GM12864 (cell line): Measurements from ENCODE around the gene TTC24.
"Not testable (repeated sequence)": the region's sequence is repeated elsewhere in the genome, so short reads cannot be mapped to it uniquely, and the experiment has no call there.

Experiments used
- DNase-seq: peaks from one replicate; pipeline ENCODE4 v3.0.0-alpha.2; 2011; ENCODE audit warnings: low read depth
- H3K4me3 ChIP-seq: 2 replicates; pipeline ENCODE4 v1.5.1; 2011; ENCODE audit warnings: mild to moderate bottlenecking, low read depth, low read length, control low read depth
- CTCF ChIP-seq: IDR thresholded peaks from 2 replicates; pipeline ENCODE4 v1.5.1; 2011; ENCODE audit warnings: low read depth, mild to moderate bottlenecking, moderate library complexity, low read length, control low read depth, inconsistent platforms; ENCODE audit errors: missing control alignments

Gene TTC24

GRCh38 chr1:156549390-156549789, 30.1 kb upstream of the TTC24 start:
- H3K4me3 ChIP-seq: no peak overlapping the region
- no peak for TF ChIP-seq CTCF
- DNase-seq: no peak

GRCh38 chr1:156549831-156550230, 29.7 kb upstream of the TTC24 start:
- no peak for DNase-seq
- no peak for TF ChIP-seq CTCF
- H3K4me3 ChIP-seq: no peak overlapping the region

- no peak overlapping the region for H3K4me3 ChIP-seq
- no peak for DNase-seq
- no peak for TF ChIP-seq CTCF
Observed at GRCh38 chr1:156550346-156550745, 29.2 kb upstream of the TTC24 start.

GRCh38 chr1:156551066-156551643, 28.4 kb upstream of the TTC24 start:
- H3K4me3 ChIP-seq: no peak overlapping the region
- no peak for TF ChIP-seq CTCF
- no peak for DNase-seq

GRCh38 chr1:156551869-156552268, 27.7 kb upstream of the TTC24 start:
- no peak overlapping the region for H3K4me3 ChIP-seq
- no peak for TF ChIP-seq CTCF
- DNase-seq: no peak

GRCh38 chr1:156552518-156552917, 27.0 kb upstream of the TTC24 start:
- H3K4me3 ChIP-seq: no peak overlapping the region
- no peak for TF ChIP-seq CTCF
- no peak for DNase-seq

- H3K4me3 ChIP-seq, DNase-seq: not testable (repeated sequence)
Observed at GRCh38 chr1:156552937-156553336, 26.6 kb upstream of the TTC24 start.
